ENCODE data around the gene CASZ1. TPM values are rescaled to one million over a fixed set of nuclear protein-coding genes. Genes with fewer than 3 reads are reported as not detected.

Gene CASZ1
- polyA plus RNA-seq, 3 donors: 0.30 to 3.7 (median 0.50) TPM

GRCh38 chr1:10734962-10735544 lies 61.4 kb downstream of the CASZ1 start:
- peaks cover 1 to 7% (median 5%) of the 10 kb centered on the region in 3 donors for H3K27me3 Mint-ChIP-seq (ENCODE audit: low read depth in 3 of 3)
- Histone ChIP-seq H3K9ac (ENCODE audit: insufficient read depth, low read length, poor library complexity, severe bottlenecking) (no peak overlapping the region), H4K20me1 (ENCODE audit: insufficient read depth, low read length) (no peaks in the 10 kb centered on the region), H3K4me1 (ENCODE audit: control insufficient read depth in 1 of 2, insufficient read depth in 2 of 2, low read length in 2 of 2) (no peaks in the 10 kb centered on the region), H3K79me2 (ENCODE audit: insufficient read depth, low read length) (no peaks in the 10 kb centered on the region), H3K4me3 (replicated peaks in 1 of 3; ENCODE audit: low read depth in 2 of 3, low read length in 3 of 3) (no peak overlapping the region), H3K9me3 (replicated peaks in 1 of 2; ENCODE audit: control insufficient read depth in 1 of 2, insufficient read depth in 1 of 2, low read length in 2 of 2) (no peaks in the 10 kb centered on the region), H3K36me3 (replicated peaks in 1 of 2; ENCODE audit: control insufficient read depth in 1 of 2, insufficient read depth in 2 of 2, low read length in 2 of 2) (no peaks in the 10 kb centered on the region), H3K27ac (ENCODE audit: low read depth in 1 of 2, low read length in 2 of 2) (no peak overlapping the region), H2AFZ (ENCODE audit: insufficient read depth, low read depth, low read length, poor library complexity, severe bottlenecking) (no peak overlapping the region), H3K4me2 (replicated peaks; ENCODE audit: extremely low read depth, low read length, poor library complexity, severe bottlenecking) (no peak overlapping the region), H3K27me3 (ENCODE audit: control insufficient read depth in 2 of 2, insufficient read depth in 2 of 2, low read length in 2 of 2) (no peaks in the 10 kb centered on the region)
- H3K27ac Mint-ChIP-seq: no peak overlapping the region
- WGBS (ENCODE audit: insufficient coverage): 65% methylated on average over 14 of the region's 24 CpGs
- H3K36me3 Mint-ChIP-seq: no peaks in the 10 kb centered on the region
- no peak overlapping the region for H3K4me3 Mint-ChIP-seq
- H3K9me3 Mint-ChIP-seq: no peaks in the 10 kb centered on the region
- no peak for DNase-seq
- no peak for TF ChIP-seq CTCF (IDR thresholded peaks at IDR 0.05)
- intact Hi-C loops (cut with micrococcal nuclease): no loop called here
- H3K4me1 Mint-ChIP-seq: no peaks in the 10 kb centered on the region

GRCh38 chr1:10734375-10734774 lies 62.1 kb downstream of the CASZ1 start:
- Histone ChIP-seq H3K4me1 (ENCODE audit: control insufficient read depth in 1 of 2, insufficient read depth in 2 of 2, low read length in 2 of 2) (no peaks in the 10 kb centered on the region), H3K9ac (ENCODE audit: insufficient read depth, low read length, poor library complexity, severe bottlenecking) (no peak overlapping the region), H2AFZ (ENCODE audit: insufficient read depth, low read depth, low read length, poor library complexity, severe bottlenecking) (no peak overlapping the region), H3K79me2 (ENCODE audit: insufficient read depth, low read length) (no peaks in the 10 kb centered on the region), H3K4me3 (replicated peaks in 1 of 3; ENCODE audit: low read depth in 2 of 3, low read length in 3 of 3) (no peak overlapping the region), H3K4me2 (replicated peaks; ENCODE audit: extremely low read depth, low read length, poor library complexity, severe bottlenecking) (no peak overlapping the region), H4K20me1 (ENCODE audit: insufficient read depth, low read length) (no peaks in the 10 kb centered on the region), H3K36me3 (replicated peaks in 1 of 2; ENCODE audit: control insufficient read depth in 1 of 2, insufficient read depth in 2 of 2, low read length in 2 of 2) (no peaks in the 10 kb centered on the region), H3K27me3 (ENCODE audit: control insufficient read depth in 2 of 2, insufficient read depth in 2 of 2, low read length in 2 of 2) (no peaks in the 10 kb centered on the region), H3K9me3 (replicated peaks in 1 of 2; ENCODE audit: control insufficient read depth in 1 of 2, insufficient read depth in 1 of 2, low read length in 2 of 2) (no peaks in the 10 kb centered on the region), H3K27ac (ENCODE audit: low read depth in 1 of 2, low read length in 2 of 2) (no peak overlapping the region)
- no peaks in the 10 kb centered on the region for H3K36me3 Mint-ChIP-seq
- intact Hi-C loops (cut with micrococcal nuclease): no loop called here
- no peaks in the 10 kb centered on the region for H3K9me3 Mint-ChIP-seq
- no peak overlapping the region for H3K27ac Mint-ChIP-seq
- H3K4me3 Mint-ChIP-seq: no peak overlapping the region
- H3K27me3 Mint-ChIP-seq (ENCODE audit: low read depth in 3 of 3): peaks cover 1 to 7% (median 5%) of the 10 kb centered on the region in 3 donors
- WGBS (ENCODE audit: insufficient coverage): 60% methylated on average over 1 of the region's 6 CpGs
- DNase-seq: no peak
- no peak for TF ChIP-seq CTCF (IDR thresholded peaks at IDR 0.05)
- H3K4me1 Mint-ChIP-seq: no peaks in the 10 kb centered on the region

Data from CD14-positive monocyte (primary cell).